ENCODE data around the gene ABCA7. TPM values are rescaled to one million over a fixed set of nuclear protein-coding genes. Genes with fewer than 3 reads are reported as not detected.

The ABCA7 gene
- total and polyA plus RNA-seq, 2 of the 8 experiments (the other 6 are each of a cell fraction or from before 2014, with no cell fraction given), result 10.4 to 25.6 TPM

- TF ChIP-seq, protein P1, sequence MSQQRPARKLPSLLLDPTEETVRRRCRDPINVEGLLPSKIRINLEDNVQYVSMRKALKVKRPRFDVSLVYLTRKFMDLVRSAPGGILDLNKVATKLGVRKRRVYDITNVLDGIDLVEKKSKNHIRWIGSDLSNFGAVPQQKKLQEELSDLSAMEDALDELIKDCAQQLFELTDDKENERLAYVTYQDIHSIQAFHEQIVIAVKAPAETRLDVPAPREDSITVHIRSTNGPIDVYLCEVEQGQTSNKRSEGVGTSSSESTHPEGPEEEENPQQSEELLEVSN (IDR thresholded peaks at IDR 0.05), result no peak
- no peak for TF ChIP-seq SRF (IDR thresholded peaks at IDR 0.05; ENCODE audit: low read depth, low read length)
- TF ChIP-seq NRF1 (IDR thresholded peaks at IDR 0.05; ENCODE audit: low read depth, low read length), result no peak
- no peak for TF ChIP-seq BCL11A (IDR thresholded peaks at IDR 0.05; ENCODE audit: low read depth in 2 of 2, low read length in 2 of 2)
- TF ChIP-seq SIRT6 (IDR thresholded peaks at IDR 0.05; ENCODE audit: low read length), result no peak
- TF ChIP-seq GTF2F1 (IDR thresholded peaks at IDR 0.05; ENCODE audit: borderline replicate concordance, low read depth, low read length), result no peak
- no peak for TF ChIP-seq CTBP2 (IDR thresholded peaks at IDR 0.05; ENCODE audit: borderline replicate concordance, insufficient read depth, insufficient read length, low read length)
- TF ChIP-seq, protein P2, sequence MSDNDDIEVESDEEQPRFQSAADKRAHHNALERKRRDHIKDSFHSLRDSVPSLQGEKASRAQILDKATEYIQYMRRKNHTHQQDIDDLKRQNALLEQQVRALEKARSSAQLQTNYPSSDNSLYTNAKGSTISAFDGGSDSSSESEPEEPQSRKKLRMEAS (IDR thresholded peaks at IDR 0.05), result no peak
These were observed 29.3 kb downstream of the ABCA7 start (continued) for GRCh38 chr19:1069009-1069779.
